GM18519 (cell line): Measurements from ENCODE around the gene DUSP1.

Source experiments
- ATAC-seq: cut with Tn5 transposase; IDR thresholded peaks from one replicate; pipeline ENCODE4 v1.9.1; 2021; ENCODE audit warnings: mild to moderate bottlenecking, moderate library complexity; ENCODE audit not compliant: unreplicated experiment, low FRiP score

DUSP1 gene

GRCh38 chr5:172782169-172783039, 11.4 kb upstream of the DUSP1 start:
- no peak for ATAC-seq

GRCh38 chr5:172779691-172780341, 8.8 kb upstream of the DUSP1 start:
- ATAC-seq = no peak

- ATAC-seq = no peak
Measured at GRCh38 chr5:172777881-172778814, 7.2 kb upstream of the DUSP1 start.

- no peak for ATAC-seq
Measured at GRCh38 chr5:172776235-172776594, 5.2 kb upstream of the DUSP1 start.

GRCh38 chr5:172775326-172776234, 4.6 kb upstream of the DUSP1 start:
- ATAC-seq = no peak

GRCh38 chr5:172774561-172775315, 3.7 kb upstream of the DUSP1 start:
- no peak for ATAC-seq

GRCh38 chr5:172773481-172774469, 2.8 kb upstream of the DUSP1 start:
- ATAC-seq = no peak

- no peak for ATAC-seq
Measured at GRCh38 chr5:172772112-172772906, 1.3 kb upstream of the DUSP1 start.

- ATAC-seq = no peak
Measured at GRCh38 chr5:172771439-172772111, 580 bp upstream of the DUSP1 start.

GRCh38 chr5:172770374-172770674, 671 bp downstream of the DUSP1 start:
- no peak for ATAC-seq

GRCh38 chr5:172769616-172770373, 1.2 kb downstream of the DUSP1 start:
- no peak for ATAC-seq

- no peak for ATAC-seq
Measured at GRCh38 chr5:172769342-172769615, 1.7 kb downstream of the DUSP1 start.

GRCh38 chr5:172768573-172769341, 2.2 kb downstream of the DUSP1 start:
- no peak for ATAC-seq

GRCh38 chr5:172768098-172768572, 2.9 kb downstream of the DUSP1 start:
- ATAC-seq = no peak

- no peak for ATAC-seq
Measured at GRCh38 chr5:172766287-172767108, 4.5 kb downstream of the DUSP1 start.
